Glutamatergic neuron (in vitro differentiated cells): Measurements from ENCODE around the gene CEP57. TPM values are rescaled to one million over a fixed set of nuclear protein-coding genes. Genes with fewer than 3 reads are reported as not detected.
A peak's percentile ranks its signal among the peaks of the same experiment; 100 is the strongest.

Experiments used
- DNase-seq: peaks from one replicate; pipeline ENCODE4 v3.0.0; 2022
- H3K27ac Mint-ChIP-seq: one replicate; pipeline ENCODE4 v1.8.0; 2020; ENCODE audit warnings: mild to moderate bottlenecking, mixed read lengths, inconsistent platforms; ENCODE audit not compliant: unreplicated experiment
- H3K27me3 Mint-ChIP-seq: one replicate; pipeline ENCODE4 v1.8.0; 2020; ENCODE audit warnings: mild to moderate bottlenecking, moderate library complexity, mixed read lengths, inconsistent platforms; ENCODE audit not compliant: unreplicated experiment
- H3K36me3 Mint-ChIP-seq: one replicate; pipeline ENCODE4 v1.8.0; 2020; ENCODE audit warnings: mild to moderate bottlenecking, mixed read lengths, inconsistent platforms; ENCODE audit not compliant: unreplicated experiment
- H3K4me1 Mint-ChIP-seq: one replicate; pipeline ENCODE4 v1.8.0; 2020; ENCODE audit warnings: mild to moderate bottlenecking, low read depth, mixed read lengths, inconsistent platforms; ENCODE audit not compliant: unreplicated experiment
- H3K4me3 Mint-ChIP-seq: one replicate; pipeline ENCODE4 v1.8.0; 2020; ENCODE audit warnings: mild to moderate bottlenecking, mixed read lengths, inconsistent platforms; ENCODE audit not compliant: unreplicated experiment
- H3K9me3 Mint-ChIP-seq: one replicate; pipeline ENCODE4 v1.8.0; 2020; ENCODE audit warnings: mild to moderate bottlenecking, moderate library complexity, mixed read lengths, inconsistent platforms; ENCODE audit not compliant: unreplicated experiment
- CTCF ChIP-seq: fragments of 200-600 bp; sonication (generic); IDR thresholded peaks from one replicate; pipeline ENCODE4 v1.5.0; 2021; ENCODE audit not compliant: partially characterized antibody, unreplicated experiment
- total RNA-seq: library from RNA; stranded (reverse); fragmentation: NEBNext Ultra II Directional; extraction: Animal tissue kit (Norgen Biotek cat#: 25700); gene quantifications from one replicate; pipeline ENCODE4 v1.2.1, GENCODE V29; 2021; ENCODE audit not compliant: unreplicated experiment

The CEP57 gene
- total RNA-seq, 1 donor from 2014 or later = 52.1 TPM

GRCh38 chr11:95832763-95833162 lies 42.5 kb downstream of the CEP57 start:
- H3K27ac Mint-ChIP-seq = no peak overlapping the region
- no peak for TF ChIP-seq CTCF
- H3K4me3 Mint-ChIP-seq = no peak overlapping the region
- H3K9me3 Mint-ChIP-seq = no peaks in the 10 kb centered on the region
- H3K27me3 Mint-ChIP-seq = peaks cover 2% of the 10 kb centered on the region
- H3K36me3 Mint-ChIP-seq = peaks cover 4% of the 10 kb centered on the region
- no peaks in the 10 kb centered on the region for H3K4me1 Mint-ChIP-seq
- DNase-seq = no peak

DNA sequence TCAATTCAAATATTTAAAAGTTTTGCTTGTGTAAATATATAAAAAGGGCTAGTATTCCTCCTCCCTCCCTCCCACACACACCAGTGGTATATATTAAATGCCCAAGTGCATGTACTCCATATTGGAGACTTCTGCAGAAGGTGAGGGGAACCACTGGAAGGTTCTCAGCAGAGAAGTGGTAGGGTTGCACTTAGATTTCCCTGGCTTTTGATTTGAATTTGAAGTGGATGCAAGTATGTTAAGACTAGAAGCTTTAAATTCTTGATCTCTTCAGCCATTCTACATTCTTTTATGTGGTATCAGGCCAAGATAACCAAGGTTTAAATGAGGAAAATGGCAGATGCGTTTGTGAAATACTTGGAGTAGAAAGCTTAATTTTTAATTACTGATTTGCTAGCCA lies 43.1 kb downstream of the CEP57 start:
- H3K36me3 Mint-ChIP-seq = peaks cover 4% of the 10 kb centered on the region
- H3K4me1 Mint-ChIP-seq = no peaks in the 10 kb centered on the region
- no peak for DNase-seq
- no peak for TF ChIP-seq CTCF
- H3K27ac Mint-ChIP-seq = no peak overlapping the region
- H3K9me3 Mint-ChIP-seq = no peaks in the 10 kb centered on the region
- H3K27me3 Mint-ChIP-seq = peaks cover 2% of the 10 kb centered on the region
- H3K4me3 Mint-ChIP-seq = no peak overlapping the region

GRCh38 chr11:95835351-95835750 lies 45.1 kb downstream of the CEP57 start:
- peaks cover 2% of the 10 kb centered on the region for H3K27me3 Mint-ChIP-seq

GRCh38 chr11:95835768-95836488 lies 45.6 kb downstream of the CEP57 start:
- DNase-seq = peak; percentile 69
- peaks cover 4% of the 10 kb centered on the region for H3K36me3 Mint-ChIP-seq
- H3K27ac Mint-ChIP-seq = no peak overlapping the region
- H3K27me3 Mint-ChIP-seq = peaks cover 2% of the 10 kb centered on the region
- no peaks in the 10 kb centered on the region for H3K9me3 Mint-ChIP-seq
- no peak overlapping the region for H3K4me3 Mint-ChIP-seq
- H3K4me1 Mint-ChIP-seq = no peaks in the 10 kb centered on the region
- TF ChIP-seq CTCF = peak; percentile 83

More at GRCh38 chr11:95835351-95835750, 45.1 kb downstream of the CEP57 start:
- H3K27ac Mint-ChIP-seq = no peak overlapping the region
- no peak overlapping the region for H3K4me3 Mint-ChIP-seq
- peaks cover 4% of the 10 kb centered on the region for H3K36me3 Mint-ChIP-seq
- no peaks in the 10 kb centered on the region for H3K9me3 Mint-ChIP-seq
- no peak for DNase-seq
- no peak for TF ChIP-seq CTCF
- no peaks in the 10 kb centered on the region for H3K4me1 Mint-ChIP-seq

- no peak for TF ChIP-seq CTCF
- Mint-ChIP-seq H3K36me3 (no peaks in the 10 kb centered on the region), H3K9me3 (peaks cover 2% of the 10 kb centered on the region), H3K4me3 (no peak overlapping the region), H3K4me1 (no peaks in the 10 kb centered on the region), H3K27ac (no peak overlapping the region), H3K27me3 (no peaks in the 10 kb centered on the region)
- no peak for DNase-seq
Measured at GRCh38 chr11:95845167-95845566, 54.9 kb downstream of the CEP57 start.
